ENCODE data around the gene MAML3. TPM values are rescaled to one million over a fixed set of nuclear protein-coding genes. Genes with fewer than 3 reads are reported as not detected.

Gene MAML3
- total RNA-seq, 1 donor: 0.72 TPM

- Histone ChIP-seq H2AFZ (ENCODE audit: low read length) (no peak overlapping the region), H3K4me1 (ENCODE audit: insufficient read depth, low read length) (no peaks in the 10 kb centered on the region), H4K20me1 (ENCODE audit: insufficient read depth, low read length) (no peaks in the 10 kb centered on the region), H3K9me3 (ENCODE audit: low read depth, low read length) (no peaks in the 10 kb centered on the region), H3K4me2 (ENCODE audit: insufficient read depth, low read length) (no peak overlapping the region), H3K79me2 (ENCODE audit: insufficient read depth, low read length) (no peaks in the 10 kb centered on the region), H3K36me3 (ENCODE audit: insufficient read depth, low read length) (no peaks in the 10 kb centered on the region), H3K4me3 (ENCODE audit: insufficient read depth, low read length) (no peak overlapping the region), H3K27me3 (ENCODE audit: insufficient read depth, low read length) (no peaks in the 10 kb centered on the region), H3K27ac (ENCODE audit: low read depth, low read length) (no peak overlapping the region)
- no peak for TF ChIP-seq CTCF (IDR thresholded peaks at IDR 0.05; ENCODE audit: extremely low read depth, low read depth, low read length)
- DNase-seq (ENCODE audit: insufficient read length, low spot score, missing footprints): no peak
These were observed 471.7 kb downstream of the MAML3 start for GRCh38 chr4:139682309-139682708.

- TF ChIP-seq CTCF (IDR thresholded peaks at IDR 0.05; ENCODE audit: extremely low read depth, low read depth, low read length): no peak
- Histone ChIP-seq H3K27ac (ENCODE audit: low read depth, low read length) (no peak overlapping the region), H4K20me1 (ENCODE audit: insufficient read depth, low read length) (no peaks in the 10 kb centered on the region), H3K9me3 (ENCODE audit: low read depth, low read length) (no peaks in the 10 kb centered on the region), H2AFZ (ENCODE audit: low read length) (no peak overlapping the region), H3K4me3 (ENCODE audit: insufficient read depth, low read length) (no peak overlapping the region), H3K4me2 (ENCODE audit: insufficient read depth, low read length) (no peak overlapping the region), H3K4me1 (ENCODE audit: insufficient read depth, low read length) (no peaks in the 10 kb centered on the region), H3K27me3 (ENCODE audit: insufficient read depth, low read length) (no peaks in the 10 kb centered on the region), H3K36me3 (ENCODE audit: insufficient read depth, low read length) (no peaks in the 10 kb centered on the region), H3K79me2 (ENCODE audit: insufficient read depth, low read length) (no peaks in the 10 kb centered on the region)
- DNase-seq (ENCODE audit: insufficient read length, low spot score, missing footprints): no peak
These were observed 476.9 kb downstream of the MAML3 start for GRCh38 chr4:139676913-139677585.

- no peak for TF ChIP-seq CTCF (IDR thresholded peaks at IDR 0.05; ENCODE audit: extremely low read depth, low read depth, low read length)
- Histone ChIP-seq H3K4me3 (ENCODE audit: insufficient read depth, low read length) (no peak overlapping the region), H3K79me2 (ENCODE audit: insufficient read depth, low read length) (no peaks in the 10 kb centered on the region), H3K4me2 (ENCODE audit: insufficient read depth, low read length) (no peak overlapping the region), H2AFZ (ENCODE audit: low read length) (no peak overlapping the region), H3K27ac (ENCODE audit: low read depth, low read length) (no peak overlapping the region), H3K27me3 (ENCODE audit: insufficient read depth, low read length) (no peaks in the 10 kb centered on the region), H3K4me1 (ENCODE audit: insufficient read depth, low read length) (no peaks in the 10 kb centered on the region), H3K9me3 (ENCODE audit: low read depth, low read length) (no peaks in the 10 kb centered on the region), H3K36me3 (ENCODE audit: insufficient read depth, low read length) (no peaks in the 10 kb centered on the region), H4K20me1 (ENCODE audit: insufficient read depth, low read length) (no peaks in the 10 kb centered on the region)
- no peak for DNase-seq (ENCODE audit: insufficient read length, low spot score, missing footprints)
These were observed 477.6 kb downstream of the MAML3 start for GRCh38 chr4:139676365-139676764.

GRCh38 chr4:139675651-139676050 is 478.3 kb downstream of the MAML3 start:
- Histone ChIP-seq H3K36me3 (ENCODE audit: insufficient read depth, low read length) (no peaks in the 10 kb centered on the region), H3K4me2 (ENCODE audit: insufficient read depth, low read length) (no peak overlapping the region), H2AFZ (ENCODE audit: low read length) (no peak overlapping the region), H3K9me3 (ENCODE audit: low read depth, low read length) (no peaks in the 10 kb centered on the region), H4K20me1 (ENCODE audit: insufficient read depth, low read length) (no peaks in the 10 kb centered on the region), H3K27ac (ENCODE audit: low read depth, low read length) (no peak overlapping the region), H3K27me3 (ENCODE audit: insufficient read depth, low read length) (no peaks in the 10 kb centered on the region), H3K79me2 (ENCODE audit: insufficient read depth, low read length) (no peaks in the 10 kb centered on the region), H3K4me1 (ENCODE audit: insufficient read depth, low read length) (no peaks in the 10 kb centered on the region), H3K4me3 (ENCODE audit: insufficient read depth, low read length) (no peak overlapping the region)
- TF ChIP-seq CTCF (IDR thresholded peaks at IDR 0.05; ENCODE audit: extremely low read depth, low read depth, low read length): no peak
- DNase-seq (ENCODE audit: insufficient read length, low spot score, missing footprints): no peak

Measured in osteoblast (primary cell).